Measurements from ENCODE around the gene HOXA6. TPM values are rescaled to one million over a fixed set of nuclear protein-coding genes. Genes with fewer than 3 reads are reported as not detected.
A peak's percentile ranks its signal among the peaks of the same experiment; 100 is the strongest.

HOXA6 gene
- total and polyA plus RNA-seq, 4 experiments from 2014 or later = not detected

DNA sequence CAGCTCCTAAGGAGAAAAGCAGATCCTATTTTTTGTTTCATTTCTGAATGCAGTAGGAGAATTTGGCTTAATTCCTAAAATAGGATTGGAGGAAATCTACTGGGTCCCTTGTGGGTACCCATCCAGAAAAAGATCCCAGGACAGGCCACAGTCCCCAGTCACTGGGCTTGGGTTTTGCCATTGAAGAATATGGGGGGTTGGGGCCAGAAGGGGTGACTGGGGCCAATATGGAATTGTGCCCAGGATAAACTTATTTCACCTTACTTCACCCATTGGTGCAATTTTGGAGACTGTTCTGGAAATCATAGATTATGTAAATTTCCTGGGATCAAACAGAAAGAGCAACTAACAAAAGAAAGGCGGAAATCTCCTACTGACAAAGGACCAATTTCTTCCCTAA lies 9.1 kb downstream of the HOXA6 start:
- ChIA-PET POLR2A (ENCODE audit: partially characterized antibody) (no interaction called here), CTCF (ENCODE audit: partially characterized antibody) (no interaction called here)
- Mint-ChIP-seq H3K27me3 (peaks cover 36 to 45% of the 10 kb centered on the region in 2 donors), H3K4me3 (no peak overlapping the region), H3K9me3 (no peaks in the 10 kb centered on the region), H3K36me3 (no peaks in the 10 kb centered on the region), H3K27ac (no peak overlapping the region), H3K4me1 (no peaks in the 10 kb centered on the region)
- Histone ChIP-seq H3K27ac (ENCODE audit: low read depth, low read length) (no peak overlapping the region), H3K9me3 (ENCODE audit: control insufficient read depth in 1 of 2, low read length in 2 of 2) (no peaks in the 10 kb centered on the region), H3K4me3 (ENCODE audit: low read length in 2 of 2) (no peak overlapping the region), H3K27me3 (ENCODE audit: insufficient read depth, low read length) (peaks cover 9% of the 10 kb centered on the region), H3K36me3 (ENCODE audit: insufficient read depth, low read length) (no peaks in the 10 kb centered on the region), H3K4me1 (ENCODE audit: insufficient read depth, low read length) (no peaks in the 10 kb centered on the region)
- DNase-seq = no peak
- intact Hi-C loops (cut with micrococcal nuclease) = no loop called here

DNA sequence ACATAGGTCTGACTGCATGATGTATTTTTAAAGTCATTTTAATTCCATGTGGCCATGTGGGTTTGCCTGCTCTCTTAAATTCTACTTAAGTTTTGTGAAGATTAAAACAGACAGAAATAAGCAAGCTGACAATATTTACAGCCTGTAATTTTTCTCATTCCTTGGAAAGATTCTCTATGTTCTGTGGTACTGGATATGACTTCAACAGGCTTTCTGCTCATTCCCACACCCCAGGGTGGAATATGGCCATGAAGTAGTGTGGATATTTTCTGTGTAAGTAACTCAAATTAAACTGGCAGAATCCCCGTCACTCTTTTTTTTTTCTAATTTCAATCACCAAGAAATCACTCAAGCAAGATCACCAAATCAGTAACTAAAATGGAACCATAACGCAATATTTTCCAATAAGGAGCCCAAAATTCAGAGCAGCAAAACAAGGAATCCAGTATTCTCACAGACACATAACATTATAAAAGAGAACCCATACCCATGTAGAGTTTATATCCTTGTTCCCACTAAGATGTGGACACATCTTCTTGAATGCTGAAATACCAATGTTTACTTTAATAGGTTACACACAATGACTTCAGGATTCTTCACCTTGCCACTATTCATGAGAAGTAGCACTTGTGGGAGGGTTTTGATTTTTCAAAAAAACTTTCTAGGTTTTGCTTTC lies 9.8 kb downstream of the HOXA6 start:
- no peaks in the 10 kb centered on the region for H3K4me1 ChIP-seq (ENCODE audit: insufficient read depth, low read length)
- H3K36me3 Mint-ChIP-seq = no peaks in the 10 kb centered on the region
- no peak overlapping the region for H3K4me3 Mint-ChIP-seq
- H3K4me1 Mint-ChIP-seq = no peaks in the 10 kb centered on the region
- intact Hi-C loops (cut with micrococcal nuclease) = no loop called here
- H3K36me3 ChIP-seq (ENCODE audit: insufficient read depth, low read length) = no peaks in the 10 kb centered on the region
- H3K27ac Mint-ChIP-seq = no peak overlapping the region
- no peak overlapping the region for H3K4me3 ChIP-seq (ENCODE audit: low read length in 2 of 2)
- H3K9me3 ChIP-seq (ENCODE audit: control insufficient read depth in 1 of 2, low read length in 2 of 2) = no peaks in the 10 kb centered on the region
- no peaks in the 10 kb centered on the region for H3K9me3 Mint-ChIP-seq
- POLR2A ChIA-PET (ENCODE audit: partially characterized antibody) = no interaction called here
- H3K27me3 ChIP-seq (ENCODE audit: insufficient read depth, low read length) = peaks cover 9% of the 10 kb centered on the region
- peaks cover 42 to 45% of the 10 kb centered on the region in 2 donors for H3K27me3 Mint-ChIP-seq
- no peak for DNase-seq
- no peak overlapping the region for H3K27ac ChIP-seq (ENCODE audit: low read depth, low read length)
- CTCF ChIA-PET (ENCODE audit: partially characterized antibody) = no interaction called here

DNA sequence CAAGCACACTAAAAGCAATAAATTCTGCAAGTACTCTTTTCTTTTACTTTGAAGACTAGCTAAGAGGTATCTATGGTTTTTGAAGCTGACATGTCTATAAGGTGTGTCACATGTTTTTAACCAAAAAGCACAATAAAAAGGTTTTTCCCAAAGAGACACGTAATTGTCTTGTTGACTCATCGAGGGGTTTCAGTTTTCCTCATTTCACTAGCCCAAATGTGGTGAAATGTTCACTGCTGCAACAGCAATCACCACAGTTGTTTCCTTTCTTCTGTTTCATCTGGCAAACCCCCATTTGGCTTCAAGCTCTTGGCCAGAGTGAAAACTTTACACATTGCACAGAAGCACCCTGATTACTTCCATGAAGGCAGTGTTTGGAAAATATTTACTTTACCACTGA lies 13.2 kb downstream of the HOXA6 start:
- CTCF ChIA-PET (ENCODE audit: partially characterized antibody) = no interaction called here
- POLR2A ChIA-PET (ENCODE audit: partially characterized antibody) = no interaction called here
- intact Hi-C loops (cut with micrococcal nuclease) = no loop called here

DNA sequence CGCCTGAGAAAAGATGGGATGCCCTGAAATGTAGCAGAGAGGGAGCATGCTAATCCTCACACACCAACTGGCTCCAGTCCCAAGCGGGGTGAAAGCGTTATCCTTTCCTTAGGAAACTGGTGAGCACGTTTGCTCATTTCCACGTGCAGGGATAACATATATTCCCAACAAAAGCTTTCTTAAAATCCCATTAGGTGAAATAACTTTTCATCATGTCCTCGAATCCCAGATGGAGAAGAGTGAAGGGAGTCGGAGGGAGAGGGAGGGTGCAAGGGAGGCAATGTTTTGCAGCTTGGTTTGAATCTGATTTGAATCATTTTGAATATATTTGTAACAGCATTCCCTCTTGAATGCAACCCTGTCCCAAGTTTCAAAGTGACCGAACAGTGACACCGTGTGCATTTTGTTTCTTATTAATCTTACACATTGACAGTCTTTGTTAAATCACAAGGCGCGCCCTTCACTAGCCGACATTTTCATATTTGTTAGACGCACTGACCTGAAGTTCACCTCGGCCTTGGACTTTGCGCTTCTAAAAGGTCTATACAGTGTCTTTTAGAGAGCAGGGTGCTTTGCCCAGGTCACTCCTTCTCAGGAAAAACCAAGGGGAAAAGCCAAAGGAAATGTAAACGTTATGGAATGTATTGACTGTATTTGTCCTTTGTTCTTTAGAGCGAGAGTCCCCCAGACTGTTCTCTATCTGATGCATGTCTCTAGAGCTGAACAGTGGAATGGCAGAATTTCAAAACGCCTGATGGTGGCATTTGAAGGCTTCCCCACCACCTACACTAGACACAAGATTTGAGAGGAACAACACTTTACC lies 14.0 kb downstream of the HOXA6 start:
- intact Hi-C loops (cut with micrococcal nuclease) = no loop called here

More for the DNA sequence above, 13.2 kb downstream of the HOXA6 start:
- no peaks in the 10 kb centered on the region for H3K9me3 Mint-ChIP-seq
- no peaks in the 10 kb centered on the region for H3K9me3 ChIP-seq (ENCODE audit: control insufficient read depth in 1 of 2, low read length in 2 of 2)
- H3K4me1 Mint-ChIP-seq = no peaks in the 10 kb centered on the region
- H3K36me3 Mint-ChIP-seq = no peaks in the 10 kb centered on the region
- no peak overlapping the region for H3K27ac ChIP-seq (ENCODE audit: low read depth, low read length)
- H3K27me3 Mint-ChIP-seq = peaks cover 46 to 49% of the 10 kb centered on the region in 2 donors
- no peaks in the 10 kb centered on the region for H3K36me3 ChIP-seq (ENCODE audit: insufficient read depth, low read length)
- no peak overlapping the region for H3K4me3 Mint-ChIP-seq
- H3K27me3 ChIP-seq (ENCODE audit: insufficient read depth, low read length) = peaks cover 12% of the 10 kb centered on the region
- peaks cover 6% of the 10 kb centered on the region for H3K4me1 ChIP-seq (ENCODE audit: insufficient read depth, low read length)
- DNase-seq = peak in 1 of 5 donors; percentile 33
- H3K27ac Mint-ChIP-seq = no peak overlapping the region
- no peak overlapping the region for H3K4me3 ChIP-seq (ENCODE audit: low read length in 2 of 2)

DNA sequence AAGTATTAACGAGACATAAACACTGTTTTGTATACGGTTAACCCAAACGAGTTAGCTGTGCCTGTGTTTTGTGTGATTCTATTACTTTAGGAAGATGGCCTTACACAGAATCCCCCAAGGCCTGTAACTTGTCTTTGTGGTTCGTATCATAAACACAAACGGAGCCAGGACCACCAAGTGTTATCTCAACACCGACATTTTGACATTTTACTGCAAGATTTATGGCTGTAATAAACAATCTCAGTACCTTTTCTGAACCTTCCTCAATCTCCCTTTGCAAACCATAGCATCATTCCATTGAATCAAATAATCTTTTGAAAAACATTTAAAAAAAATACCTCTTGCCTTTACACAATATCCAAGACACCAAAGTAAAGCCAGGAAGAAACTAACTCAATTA lies 14.6 kb downstream of the HOXA6 start:
- H3K4me3 Mint-ChIP-seq = no peak overlapping the region
- CTCF ChIA-PET (ENCODE audit: partially characterized antibody) = no interaction called here
- intact Hi-C loops (cut with micrococcal nuclease) = no loop called here

More for the DNA sequence above, 14.0 kb downstream of the HOXA6 start:
- Mint-ChIP-seq H3K4me1 (no peaks in the 10 kb centered on the region), H3K27me3 (peaks cover 48 to 49% of the 10 kb centered on the region in 2 donors), H3K27ac (peak overlapping the region in 1 of 7 donors; percentile 28), H3K4me3 (no peak overlapping the region), H3K36me3 (no peaks in the 10 kb centered on the region), H3K9me3 (no peaks in the 10 kb centered on the region)
- H3K27me3 ChIP-seq (ENCODE audit: insufficient read depth, low read length) = peaks cover 12% of the 10 kb centered on the region
- no peak overlapping the region for H3K4me3 ChIP-seq (ENCODE audit: low read length in 2 of 2)
- ChIA-PET CTCF (ENCODE audit: partially characterized antibody) (no interaction called here), POLR2A (ENCODE audit: partially characterized antibody) (no interaction called here)
- peaks cover 6% of the 10 kb centered on the region for H3K4me1 ChIP-seq (ENCODE audit: insufficient read depth, low read length)
- no peaks in the 10 kb centered on the region for H3K9me3 ChIP-seq (ENCODE audit: control insufficient read depth in 1 of 2, low read length in 2 of 2)
- no peak for DNase-seq
- H3K36me3 ChIP-seq (ENCODE audit: insufficient read depth, low read length) = no peaks in the 10 kb centered on the region
- no peak overlapping the region for H3K27ac ChIP-seq (ENCODE audit: low read depth, low read length)

DNA sequence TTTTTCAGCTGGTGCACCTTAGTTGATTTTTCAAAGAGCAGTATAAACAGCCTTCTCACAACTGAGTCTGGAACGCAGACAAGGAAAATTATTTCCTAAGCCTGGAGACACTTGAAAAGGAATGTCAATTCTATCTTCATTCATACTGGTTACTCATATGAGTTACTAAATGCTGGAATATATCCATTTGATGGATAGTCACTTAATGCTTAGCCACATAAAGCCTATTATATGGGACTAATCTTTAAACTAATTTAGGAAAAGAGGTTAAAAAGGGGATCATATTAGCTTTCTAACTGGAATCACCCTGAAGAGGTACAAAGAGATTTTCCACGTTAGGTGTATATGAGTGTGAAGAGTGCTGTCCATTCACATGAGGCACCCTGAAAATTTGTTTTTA lies 15.4 kb downstream of the HOXA6 start:
- CTCF ChIA-PET (ENCODE audit: partially characterized antibody) = no interaction called here
- no peak overlapping the region for H3K27ac Mint-ChIP-seq
- H3K4me1 ChIP-seq (ENCODE audit: insufficient read depth, low read length) = peaks cover 6% of the 10 kb centered on the region
- intact Hi-C loops (cut with micrococcal nuclease) = no loop called here
- no peaks in the 10 kb centered on the region for H3K36me3 Mint-ChIP-seq
- H3K27me3 Mint-ChIP-seq = peaks cover 38 to 48% of the 10 kb centered on the region in 2 donors
- POLR2A ChIA-PET (ENCODE audit: partially characterized antibody) = no interaction called here
- no peak for DNase-seq
- no peaks in the 10 kb centered on the region for H3K36me3 ChIP-seq (ENCODE audit: insufficient read depth, low read length)
- no peaks in the 10 kb centered on the region for H3K4me1 Mint-ChIP-seq
- H3K9me3 ChIP-seq (ENCODE audit: control insufficient read depth in 1 of 2, low read length in 2 of 2) = no peaks in the 10 kb centered on the region
- peaks cover 11% of the 10 kb centered on the region for H3K27me3 ChIP-seq (ENCODE audit: insufficient read depth, low read length)
- no peak overlapping the region for H3K27ac ChIP-seq (ENCODE audit: low read depth, low read length)
- H3K4me3 Mint-ChIP-seq = no peak overlapping the region
- no peaks in the 10 kb centered on the region for H3K9me3 Mint-ChIP-seq
- no peak overlapping the region for H3K4me3 ChIP-seq (ENCODE audit: low read length in 2 of 2)

More for the DNA sequence above, 14.6 kb downstream of the HOXA6 start:
- Histone ChIP-seq H3K27ac (ENCODE audit: low read depth, low read length) (no peak overlapping the region), H3K27me3 (ENCODE audit: insufficient read depth, low read length) (peaks cover 12% of the 10 kb centered on the region), H3K4me3 (ENCODE audit: low read length in 2 of 2) (no peak overlapping the region), H3K4me1 (ENCODE audit: insufficient read depth, low read length) (peaks cover 6% of the 10 kb centered on the region), H3K36me3 (ENCODE audit: insufficient read depth, low read length) (no peaks in the 10 kb centered on the region), H3K9me3 (ENCODE audit: control insufficient read depth in 1 of 2, low read length in 2 of 2) (no peaks in the 10 kb centered on the region)
- Mint-ChIP-seq H3K4me1 (no peaks in the 10 kb centered on the region), H3K36me3 (no peaks in the 10 kb centered on the region), H3K27ac (no peak overlapping the region), H3K9me3 (no peaks in the 10 kb centered on the region), H3K27me3 (peaks cover 42 to 49% of the 10 kb centered on the region in 2 donors)
- POLR2A ChIA-PET (ENCODE audit: partially characterized antibody) = no interaction called here
- DNase-seq = no peak

DNA sequence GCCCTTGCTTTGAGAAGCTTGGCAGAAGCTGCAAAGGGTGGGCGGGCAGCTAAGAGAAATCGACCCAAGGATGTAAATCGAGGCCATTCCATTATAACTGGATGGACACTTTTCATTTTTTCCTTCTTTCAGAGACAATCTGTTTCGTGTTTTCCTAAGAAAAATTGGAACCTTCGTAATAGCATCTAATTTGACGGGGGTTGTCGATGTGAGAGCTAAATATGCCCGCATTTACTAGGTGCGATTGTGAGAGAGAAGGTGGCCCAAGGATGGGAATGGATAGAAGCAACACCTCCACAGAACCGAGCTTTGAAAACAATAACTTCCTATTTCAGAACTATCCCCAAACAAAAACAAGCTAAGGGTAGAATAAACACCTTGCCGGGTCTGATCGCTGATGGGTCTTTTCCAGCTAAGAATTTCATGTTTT lies 16.2 kb downstream of the HOXA6 start:
- Mint-ChIP-seq H3K4me3 (peak overlapping the region; percentile 20 to 86 (median 76)), H3K9me3 (no peaks in the 10 kb centered on the region), H3K27me3 (peaks cover 39 to 51% of the 10 kb centered on the region in 2 donors), H3K36me3 (no peaks in the 10 kb centered on the region), H3K4me1 (no peaks in the 10 kb centered on the region), H3K27ac (peak overlapping the region in 1 of 7 donors; percentile 69)
- CTCF ChIA-PET (ENCODE audit: partially characterized antibody) = no interaction called here
- H3K36me3 ChIP-seq (ENCODE audit: insufficient read depth, low read length) = no peaks in the 10 kb centered on the region
- H3K9me3 ChIP-seq (ENCODE audit: control insufficient read depth in 1 of 2, low read length in 2 of 2) = no peaks in the 10 kb centered on the region
- intact Hi-C loops (cut with micrococcal nuclease) = no loop called here
- peaks cover 6% of the 10 kb centered on the region for H3K4me1 ChIP-seq (ENCODE audit: insufficient read depth, low read length)
- no peak overlapping the region for H3K27ac ChIP-seq (ENCODE audit: low read depth, low read length)
- no peak for DNase-seq
- H3K4me3 ChIP-seq (ENCODE audit: low read length in 2 of 2) = peak overlapping the region in 1 of 2 donors; percentile 49
- POLR2A ChIA-PET (ENCODE audit: partially characterized antibody) = interaction anchor here (0.7 to 1.9 kb wide), 5 partner anchors 19 to 268 kb away, joined by 3 to 6 read pairs (median 3); no protein-coding TSS in a partner anchor
- peaks cover 3% of the 10 kb centered on the region for H3K27me3 ChIP-seq (ENCODE audit: insufficient read depth, low read length)
